H1 (cell line): Measurements from ENCODE around the gene ZNF582. TPM values are rescaled to one million over a fixed set of nuclear protein-coding genes. Genes with fewer than 3 reads are reported as not detected.

Experiments
- BRCA1 ChIP-seq: IDR thresholded peaks from 2 replicates; pipeline ENCODE4 v1.6.1; 2012; ENCODE audit warnings: low read depth, low read length, improper control_type of control experiment
- CREB1 ChIP-seq: IDR thresholded peaks from 2 replicates; pipeline ENCODE4 v1.6.1; 2012; ENCODE audit warnings: inconsistent platforms
- EP300 ChIP-seq, 2 experiments: IDR thresholded peaks; 1 replicate in 1 of 2; 2 replicates in 1 of 2; pipeline ENCODE4 v1.6.1; 2011 to 2012; ENCODE audit warnings: low read depth in 2 of 2, low read length in 2 of 2, mild to moderate bottlenecking in 2 of 2, borderline replicate concordance in 1 of 2, inconsistent platforms in 1 of 2, moderate library complexity in 1 of 2
- KDM1A ChIP-seq: fragments of 200-600, 300-600 bp; sonication (generic); IDR thresholded peaks from 2 replicates; pipeline ENCODE4 v1.7.1; 2016; ENCODE audit warnings: mild to moderate bottlenecking, low read length, borderline replicate concordance
- SP2 ChIP-seq: IDR thresholded peaks from 2 replicates; pipeline ENCODE4 v1.6.1; 2012; ENCODE audit warnings: mild to moderate bottlenecking, low read length, inconsistent platforms
- polyA plus RNA-seq, 7 experiments: library from polyadenylated mRNA; depleted of rRNA in 3 of 7; stranded (reverse) in 5 of 7; unstranded in 2 of 7; fragments of >200 nt in 5 of 7; fragments of 200-250 nt in 2 of 7; gene quantifications; 1 replicate in 5 of 7; 2 replicates in 1 of 7; 4 replicates in 1 of 7; pipeline versions ENCODE4 v1.2.1 to v1.2.3, GENCODE V29; 2011 to 2013; ENCODE audit warnings: missing spikeins in 2 of 7, mixed read lengths in 2 of 7
- total RNA-seq: library from RNA; stranded (reverse); fragmentation: NEBNext Ultra II Directional; extraction: Animal tissue kit (Norgen Biotek cat#: 25700); gene quantifications from 2 replicates; pipeline ENCODE4 v1.2.1, GENCODE V29; 2021
- TF ChIP-seq, protein P1 (sequence below): fragments of 300-600 bp; sonication (generic); IDR thresholded peaks from 2 replicates; pipeline ENCODE4 v1.7.1; 2012; ENCODE audit warnings: low read length, moderate library complexity, mild to moderate bottlenecking, inconsistent platforms; ENCODE audit not compliant: insufficient replicate concordance

Gene ZNF582
- total and polyA plus RNA-seq, 2 of the 8 experiments (the other 6 are each of a cell fraction or from before 2014, with no cell fraction given), result 3.8 to 5.8 TPM

DNA sequence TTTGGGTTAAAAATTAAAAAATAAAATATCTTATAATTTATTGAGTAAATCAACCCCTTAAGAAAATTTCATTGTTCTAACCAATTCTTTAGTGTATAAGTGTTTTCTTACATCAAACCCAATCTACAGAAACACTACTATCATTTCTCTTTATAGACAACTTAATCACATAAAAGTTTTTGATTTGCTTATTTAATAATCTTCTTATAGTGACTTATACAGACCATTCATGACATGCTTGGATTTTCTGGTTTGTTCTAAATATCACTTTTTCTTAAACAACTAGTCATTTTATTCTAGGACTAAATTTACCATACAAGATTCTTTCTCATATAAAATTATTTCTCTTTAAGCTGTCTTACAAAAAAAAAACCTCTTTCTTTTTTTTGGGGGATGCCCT is 51.4 kb downstream of the ZNF582 start (continued):
- TF ChIP-seq, protein P1, sequence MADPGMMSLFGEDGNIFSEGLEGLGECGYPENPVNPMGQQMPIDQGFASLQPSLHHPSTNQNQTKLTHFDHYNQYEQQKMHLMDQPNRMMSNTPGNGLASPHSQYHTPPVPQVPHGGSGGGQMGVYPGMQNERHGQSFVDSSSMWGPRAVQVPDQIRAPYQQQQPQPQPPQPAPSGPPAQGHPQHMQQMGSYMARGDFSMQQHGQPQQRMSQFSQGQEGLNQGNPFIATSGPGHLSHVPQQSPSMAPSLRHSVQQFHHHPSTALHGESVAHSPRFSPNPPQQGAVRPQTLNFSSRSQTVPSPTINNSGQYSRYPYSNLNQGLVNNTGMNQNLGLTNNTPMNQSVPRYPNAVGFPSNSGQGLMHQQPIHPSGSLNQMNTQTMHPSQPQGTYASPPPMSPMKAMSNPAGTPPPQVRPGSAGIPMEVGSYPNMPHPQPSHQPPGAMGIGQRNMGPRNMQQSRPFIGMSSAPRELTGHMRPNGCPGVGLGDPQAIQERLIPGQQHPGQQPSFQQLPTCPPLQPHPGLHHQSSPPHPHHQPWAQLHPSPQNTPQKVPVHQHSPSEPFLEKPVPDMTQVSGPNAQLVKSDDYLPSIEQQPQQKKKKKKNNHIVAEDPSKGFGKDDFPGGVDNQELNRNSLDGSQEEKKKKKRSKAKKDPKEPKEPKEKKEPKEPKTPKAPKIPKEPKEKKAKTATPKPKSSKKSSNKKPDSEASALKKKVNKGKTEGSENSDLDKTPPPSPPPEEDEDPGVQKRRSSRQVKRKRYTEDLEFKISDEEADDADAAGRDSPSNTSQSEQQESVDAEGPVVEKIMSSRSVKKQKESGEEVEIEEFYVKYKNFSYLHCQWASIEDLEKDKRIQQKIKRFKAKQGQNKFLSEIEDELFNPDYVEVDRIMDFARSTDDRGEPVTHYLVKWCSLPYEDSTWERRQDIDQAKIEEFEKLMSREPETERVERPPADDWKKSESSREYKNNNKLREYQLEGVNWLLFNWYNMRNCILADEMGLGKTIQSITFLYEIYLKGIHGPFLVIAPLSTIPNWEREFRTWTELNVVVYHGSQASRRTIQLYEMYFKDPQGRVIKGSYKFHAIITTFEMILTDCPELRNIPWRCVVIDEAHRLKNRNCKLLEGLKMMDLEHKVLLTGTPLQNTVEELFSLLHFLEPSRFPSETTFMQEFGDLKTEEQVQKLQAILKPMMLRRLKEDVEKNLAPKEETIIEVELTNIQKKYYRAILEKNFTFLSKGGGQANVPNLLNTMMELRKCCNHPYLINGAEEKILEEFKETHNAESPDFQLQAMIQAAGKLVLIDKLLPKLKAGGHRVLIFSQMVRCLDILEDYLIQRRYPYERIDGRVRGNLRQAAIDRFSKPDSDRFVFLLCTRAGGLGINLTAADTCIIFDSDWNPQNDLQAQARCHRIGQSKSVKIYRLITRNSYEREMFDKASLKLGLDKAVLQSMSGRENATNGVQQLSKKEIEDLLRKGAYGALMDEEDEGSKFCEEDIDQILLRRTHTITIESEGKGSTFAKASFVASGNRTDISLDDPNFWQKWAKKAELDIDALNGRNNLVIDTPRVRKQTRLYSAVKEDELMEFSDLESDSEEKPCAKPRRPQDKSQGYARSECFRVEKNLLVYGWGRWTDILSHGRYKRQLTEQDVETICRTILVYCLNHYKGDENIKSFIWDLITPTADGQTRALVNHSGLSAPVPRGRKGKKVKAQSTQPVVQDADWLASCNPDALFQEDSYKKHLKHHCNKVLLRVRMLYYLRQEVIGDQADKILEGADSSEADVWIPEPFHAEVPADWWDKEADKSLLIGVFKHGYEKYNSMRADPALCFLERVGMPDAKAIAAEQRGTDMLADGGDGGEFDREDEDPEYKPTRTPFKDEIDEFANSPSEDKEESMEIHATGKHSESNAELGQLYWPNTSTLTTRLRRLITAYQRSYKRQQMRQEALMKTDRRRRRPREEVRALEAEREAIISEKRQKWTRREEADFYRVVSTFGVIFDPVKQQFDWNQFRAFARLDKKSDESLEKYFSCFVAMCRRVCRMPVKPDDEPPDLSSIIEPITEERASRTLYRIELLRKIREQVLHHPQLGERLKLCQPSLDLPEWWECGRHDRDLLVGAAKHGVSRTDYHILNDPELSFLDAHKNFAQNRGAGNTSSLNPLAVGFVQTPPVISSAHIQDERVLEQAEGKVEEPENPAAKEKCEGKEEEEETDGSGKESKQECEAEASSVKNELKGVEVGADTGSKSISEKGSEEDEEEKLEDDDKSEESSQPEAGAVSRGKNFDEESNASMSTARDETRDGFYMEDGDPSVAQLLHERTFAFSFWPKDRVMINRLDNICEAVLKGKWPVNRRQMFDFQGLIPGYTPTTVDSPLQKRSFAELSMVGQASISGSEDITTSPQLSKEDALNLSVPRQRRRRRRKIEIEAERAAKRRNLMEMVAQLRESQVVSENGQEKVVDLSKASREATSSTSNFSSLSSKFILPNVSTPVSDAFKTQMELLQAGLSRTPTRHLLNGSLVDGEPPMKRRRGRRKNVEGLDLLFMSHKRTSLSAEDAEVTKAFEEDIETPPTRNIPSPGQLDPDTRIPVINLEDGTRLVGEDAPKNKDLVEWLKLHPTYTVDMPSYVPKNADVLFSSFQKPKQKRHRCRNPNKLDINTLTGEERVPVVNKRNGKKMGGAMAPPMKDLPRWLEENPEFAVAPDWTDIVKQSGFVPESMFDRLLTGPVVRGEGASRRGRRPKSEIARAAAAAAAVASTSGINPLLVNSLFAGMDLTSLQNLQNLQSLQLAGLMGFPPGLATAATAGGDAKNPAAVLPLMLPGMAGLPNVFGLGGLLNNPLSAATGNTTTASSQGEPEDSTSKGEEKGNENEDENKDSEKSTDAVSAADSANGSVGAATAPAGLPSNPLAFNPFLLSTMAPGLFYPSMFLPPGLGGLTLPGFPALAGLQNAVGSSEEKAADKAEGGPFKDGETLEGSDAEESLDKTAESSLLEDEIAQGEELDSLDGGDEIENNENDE, result no peak
- TF ChIP-seq CREB1 (no peak), SP2 (no peak), KDM1A (no peak), BRCA1 (no peak), EP300 (IDR thresholded peaks at IDR 0.05; ENCODE audit: borderline replicate concordance in 1 of 2, low read depth in 2 of 2, low read length in 2 of 2) (no peak)
